IMR-90 (cell line): Measurements from ENCODE around the gene WWC1. TPM values are rescaled to one million over a fixed set of nuclear protein-coding genes. Genes with fewer than 3 reads are reported as not detected.

ENCODE experiments used
- ATAC-seq: fragments of 200-7000 bp; cut with Tn5 transposase; 2 replicates; pipeline ENCODE4 v1.9.1; 2020; ENCODE audit warnings: low read depth, mild to moderate bottlenecking, moderate library complexity
- BruUV-seq: library from RNA; stranded (reverse); fragments of 400-500 nt; replicated peaks from 2 replicates; lab custom pipeline; 2021; lab: Mats Ljungman, UMichigan
- CTCF ChIA-PET: fragments of 300-600 bp; formaldehyde crosslinking; extraction: SDS; loops from one replicate; lab custom pipeline; 2021; ENCODE audit warnings: antibody characterized with exemption; lab: Yijun Ruan, JAX
- POLR2A ChIA-PET: fragments of 300-600 bp; sonication (Branson Sonifier 250); formaldehyde crosslinking; loops from one replicate; lab custom pipeline; 2022; ENCODE audit warnings: antibody characterized with exemption; ENCODE audit not compliant: unreplicated experiment; lab: Charles Lee
- DNase-seq: peaks from one replicate; pipeline ENCODE4 v3.0.0; 2013
- H2AFZ ChIP-seq: replicated peaks from 2 replicates; pipeline ENCODE3; 2013; ENCODE audit warnings: low read length, mild to moderate bottlenecking; ENCODE audit not compliant: poor library complexity
- H2AK5ac ChIP-seq: 2 replicates; pipeline ENCODE4 v1.6.1; 2013; ENCODE audit warnings: low read depth, low read length, inconsistent platforms
- H2AK9ac ChIP-seq: replicated peaks from 2 replicates; pipeline ENCODE3; 2013; ENCODE audit warnings: mild to moderate bottlenecking, low read depth, low read length, moderate library complexity; ENCODE audit not compliant: poor library complexity
- H2BK120ac ChIP-seq: 2 replicates; pipeline ENCODE4 v1.6.1; 2013; ENCODE audit warnings: low read depth, low read length, inconsistent platforms
- H2BK15ac ChIP-seq: 3 replicates; pipeline ENCODE4 v1.6.1; 2013; ENCODE audit warnings: low read depth, low read length, inconsistent platforms
- H2BK20ac ChIP-seq: 2 replicates; pipeline ENCODE4 v1.6.1; 2013; ENCODE audit warnings: low read depth, mild to moderate bottlenecking, inconsistent platforms, low read length, moderate library complexity
- H2BK5ac ChIP-seq: 2 replicates; pipeline ENCODE4 v1.6.1; 2013; ENCODE audit warnings: mild to moderate bottlenecking, low read depth, low read length, inconsistent platforms; ENCODE audit not compliant: poor library complexity, severe bottlenecking
- H3K14ac ChIP-seq: replicated peaks from 2 replicates; pipeline ENCODE4 v1.6.1; 2013; ENCODE audit warnings: low read depth, low read length, inconsistent platforms
- H3K18ac ChIP-seq: 2 replicates; pipeline ENCODE4 v1.6.1; 2013; ENCODE audit warnings: low read depth, low read length, control low read depth
- H3K23ac ChIP-seq: 2 replicates; pipeline ENCODE4 v1.6.1; 2013; ENCODE audit warnings: low read depth, low read length, inconsistent platforms
- H3K27ac ChIP-seq: 2 replicates; pipeline ENCODE4 v1.5.1; 2013; ENCODE audit warnings: mild to moderate bottlenecking, control low read depth, low read length; ENCODE audit not compliant: insufficient read depth
- H3K27me3 ChIP-seq: 2 replicates; pipeline ENCODE4 v1.6.1; 2013; ENCODE audit warnings: low read length; ENCODE audit not compliant: control insufficient read depth, insufficient read depth
- H3K36me3 ChIP-seq: 2 replicates; pipeline ENCODE4 v1.6.1; 2013; ENCODE audit warnings: low read length, mixed read lengths; ENCODE audit not compliant: control insufficient read depth, insufficient read depth
- H3K4ac ChIP-seq: 2 replicates; pipeline ENCODE4 v1.6.1; 2013; ENCODE audit warnings: low read depth, low read length, inconsistent platforms
- H3K4me1 ChIP-seq: 2 replicates; pipeline ENCODE4 v1.6.1; 2013; ENCODE audit warnings: low read length, mixed read lengths; ENCODE audit not compliant: control insufficient read depth, insufficient read depth
- H3K4me2 ChIP-seq: 2 replicates; pipeline ENCODE4 v1.6.1; 2013; ENCODE audit warnings: low read depth, mild to moderate bottlenecking, control low read depth, low read length, moderate library complexity
- H3K4me3 ChIP-seq: 2 replicates; pipeline ENCODE4 v1.5.1; 2013; ENCODE audit warnings: low read depth, mild to moderate bottlenecking, control low read depth, low read length, moderate library complexity; ENCODE audit not compliant: insufficient read depth
- H3K56ac ChIP-seq: 2 replicates; pipeline ENCODE4 v1.6.1; 2013; ENCODE audit warnings: low read length, inconsistent platforms; ENCODE audit not compliant: insufficient read depth; ENCODE audit errors: extremely low read depth
- H3K79me1 ChIP-seq, 2 experiments: 2 replicates each; pipeline ENCODE4 v1.6.1; 2013; ENCODE audit warnings: low read length in 2 of 2, inconsistent platforms in 1 of 2, low read depth in 1 of 2
- H3K9ac ChIP-seq: 2 replicates; pipeline ENCODE4 v1.6.1; 2013; ENCODE audit warnings: low read depth, low read length, control low read depth
- H3K9me1 ChIP-seq: 2 replicates; pipeline ENCODE4 v1.6.1; 2013; ENCODE audit warnings: low read length, inconsistent platforms; ENCODE audit not compliant: insufficient read depth
- H3K9me3 ChIP-seq: 2 replicates; pipeline ENCODE4 v1.6.1; 2013; ENCODE audit warnings: low read length; ENCODE audit not compliant: control insufficient read depth, insufficient read depth
- H4K20me1 ChIP-seq: 2 replicates; pipeline ENCODE4 v1.6.1; 2013; ENCODE audit warnings: low read length, inconsistent platforms; ENCODE audit not compliant: insufficient read depth
- H4K5ac ChIP-seq: 2 replicates; pipeline ENCODE4 v1.6.1; 2013; ENCODE audit warnings: mild to moderate bottlenecking, low read depth, low read length, control low read depth
- H4K8ac ChIP-seq, 2 experiments: 2 replicates each; pipeline ENCODE4 v1.6.1; 2013; ENCODE audit warnings: low read depth in 2 of 2, low read length in 2 of 2, control low read depth in 1 of 2, inconsistent platforms in 1 of 2
- H4K91ac ChIP-seq: 2 replicates; pipeline ENCODE4 v1.6.1; 2013; ENCODE audit warnings: low read depth, low read length, inconsistent platforms; ENCODE audit not compliant: insufficient read depth
- BHLHE40 ChIP-seq: fragments of 150-350 bp; IDR thresholded peaks from 2 replicates; pipeline ENCODE4 v1.6.1; 2016; ENCODE audit warnings: mild to moderate bottlenecking, low read depth, low read length
- CTCF ChIP-seq: conservative IDR thresholded peaks from 2 replicates; pipeline ENCODE4 v1.5.1; 2012; ENCODE audit warnings: mild to moderate bottlenecking, low read depth, low read length, improper control_type of control experiment
- ELK1 ChIP-seq: fragments of 150-350 bp; IDR thresholded peaks from 2 replicates; pipeline ENCODE4 v1.6.1; 2016; ENCODE audit warnings: low read depth, mild to moderate bottlenecking, low read length, moderate library complexity, borderline replicate concordance
- FOS ChIP-seq: fragments of 150-350 bp; IDR thresholded peaks from 2 replicates; pipeline ENCODE4 v1.6.1; 2016; ENCODE audit warnings: low read depth, low read length
- MAZ ChIP-seq: IDR thresholded peaks from 2 replicates; pipeline ENCODE4 v1.6.1; 2012; ENCODE audit warnings: low read depth, mild to moderate bottlenecking, low read length, improper control_type of control experiment, moderate library complexity, borderline replicate concordance
- MXI1 ChIP-seq: IDR thresholded peaks from 2 replicates; pipeline ENCODE4 v1.6.1; 2012; ENCODE audit warnings: low read depth, mild to moderate bottlenecking, low read length, moderate library complexity, borderline replicate concordance
- NFE2L2 ChIP-seq: fragments of 150-350 bp; IDR thresholded peaks from 2 replicates; pipeline ENCODE4 v1.6.1; 2016; ENCODE audit warnings: low read depth, mild to moderate bottlenecking, low read length
- RCOR1 ChIP-seq: IDR thresholded peaks from 2 replicates; pipeline ENCODE4 v1.6.1; 2012; ENCODE audit warnings: mild to moderate bottlenecking, low read length, improper control_type of control experiment; ENCODE audit not compliant: insufficient replicate concordance
- RFX5 ChIP-seq: IDR thresholded peaks from 2 replicates; pipeline ENCODE4 v1.8.0; 2012; ENCODE audit warnings: low read depth, mild to moderate bottlenecking, low read length, moderate library complexity
- USF2 ChIP-seq: fragments of 150-350 bp; IDR thresholded peaks from 2 replicates; pipeline ENCODE4 v1.6.1; 2017; ENCODE audit warnings: mild to moderate bottlenecking, antibody characterized with exemption, low read length, low read depth
- WGBS, 2 experiments: methylation state at CpG; one replicate each; pipeline versions ENCODE4 v1.1.5 to v1.1.7; 2013; ENCODE audit warnings: missing lambda C conversion rate in 2 of 2; ENCODE audit not compliant: insufficient read length in 1 of 2; ENCODE audit errors: extremely low coverage in 2 of 2; 5-methylcytosine and 5-hydroxymethylcytosine counted together
- dilution Hi-C: fragments of 300-500 bp; cut with HindIII; formaldehyde crosslinking; loops from one replicate; pipeline ENCODE4 v1.14.3; 2018; ENCODE audit warnings: low sequenced_read_pairs; ENCODE audit not compliant: unreplicated experiment
- in situ Hi-C: fragments of 300-500 bp; cut with MboI; formaldehyde crosslinking; loops from 3 replicates; pipeline ENCODE4 v1.14.3; 2019; ENCODE audit warnings: low sequenced_read_pairs, inconsistent platforms, mixed read lengths
- intact Hi-C: fragments of 100-400 bp; cut with micrococcal nuclease; formaldehyde crosslinking; loops from 2 replicates; pipeline ENCODE4 v1.10.0; 2022
- polyA plus RNA-seq, 3 experiments: library from polyadenylated mRNA; depleted of rRNA; stranded (reverse); fragments of >200 nt; gene quantifications; 2 replicates each; pipeline ENCODE4 v1.2.3, GENCODE V29; 2012; ENCODE audit warnings: low replicate concordance in 1 of 3
- total RNA-seq: library from RNA; depleted of rRNA; stranded (reverse); fragments of >200 nt; gene quantifications from 2 replicates; pipeline ENCODE4 v1.2.3, GENCODE V29; 2012

WWC1 gene
- total and polyA plus RNA-seq, 2 of the 4 experiments (the other 2 are of a cell fraction), result 9.1 to 10.3 TPM

GRCh38 chr5:168342985-168343384 is 51.5 kb downstream of the WWC1 start:
- no TSS peak for BruUV-seq
- Histone ChIP-seq H3K56ac (no peak overlapping the region), H3K14ac (no peak overlapping the region), H3K18ac (no peak overlapping the region), H2AK9ac (no peak overlapping the region), H3K9me1 (peaks cover 6% of the 10 kb centered on the region; the same call in 1 of the 2 replicates), H4K91ac (no peak overlapping the region), H4K20me1 (no peaks in the 10 kb centered on the region), H2AFZ (no peak overlapping the region), H2BK120ac (no peak overlapping the region), H3K4me3 (no peak overlapping the region), H3K4me1 (no peaks in the 10 kb centered on the region), H3K27me3 (no peaks in the 10 kb centered on the region), H3K79me1 (peaks cover 5 to 10% of the 10 kb centered on the region in 2 experiments; a peak in 1 of 4 replicates), H4K5ac (no peak overlapping the region), H3K4ac (no peak overlapping the region), H3K36me3 (no peaks in the 10 kb centered on the region), H2AK5ac (no peak overlapping the region), H2BK15ac (no peak overlapping the region), H3K27ac (no peak overlapping the region), H4K8ac (no peak overlapping the region), H3K9me3 (no peaks in the 10 kb centered on the region), H3K9ac (no peak overlapping the region), H3K4me2 (no peak overlapping the region), H2BK5ac (no peak overlapping the region), H2BK20ac (no peak overlapping the region), H3K23ac (no peak overlapping the region)
- TF ChIP-seq RCOR1 (no peak), USF2 (no peak), MXI1 (no peak), RFX5 (no peak), MAZ (no peak), ELK1 (no peak), NFE2L2 (no peak), CTCF (no peak), BHLHE40 (no peak), FOS (no peak)
- WGBS, 2 experiments, result no CpG with 5 or more reads among the region's 3 CpGs
- ATAC-seq (no peak), DNase-seq (no peak)
- POLR2A ChIA-PET, result no interaction called here
- CTCF ChIA-PET, result interaction anchor here (1.4 kb wide), 1 partner anchor 9 kb away, joined by 3 read pairs; no protein-coding TSS in a partner anchor
- intact Hi-C loops (no loop called here), dilution Hi-C loops (no loop called here), in situ Hi-C loops (no loop called here)
